Calu3 (cell line): ENCODE measurements around the gene DESI2. TPM values are rescaled to one million over a fixed set of nuclear protein-coding genes. Genes with fewer than 3 reads are reported as not detected.
A peak's percentile ranks its signal among the peaks of the same experiment; 100 is the strongest.

ENCODE experiments used
- BruUV-seq: library from RNA; stranded (reverse); fragments of 400-500 nt; replicated peaks from 2 replicates; lab custom pipeline; 2021; lab: Mats Ljungman, UMichigan
- CTCF ChIA-PET: fragments of 300-600 bp; sonication (Branson Sonifier 250); formaldehyde crosslinking; loops from one replicate; lab custom pipeline; 2022; ENCODE audit warnings: antibody characterized with exemption; lab: Charles Lee
- DNase-seq: peaks from one replicate; pipeline ENCODE4 v3.0.0; 2022
- H3K27ac Mint-ChIP-seq: one replicate; pipeline ENCODE4 v1.8.0; 2022; ENCODE audit warnings: mixed read lengths; ENCODE audit not compliant: unreplicated experiment
- H3K27me3 Mint-ChIP-seq: one replicate; pipeline ENCODE4 v1.8.0; 2022; ENCODE audit warnings: mixed read lengths; ENCODE audit not compliant: unreplicated experiment
- H3K36me3 Mint-ChIP-seq: one replicate; pipeline ENCODE4 v1.8.0; 2022; ENCODE audit warnings: mild to moderate bottlenecking, moderate library complexity, mixed read lengths; ENCODE audit not compliant: insufficient read depth, unreplicated experiment
- H3K4me1 Mint-ChIP-seq: one replicate; pipeline ENCODE4 v1.8.0; 2022; ENCODE audit warnings: mild to moderate bottlenecking, low read depth, mixed read lengths; ENCODE audit not compliant: unreplicated experiment
- H3K4me3 Mint-ChIP-seq: one replicate; pipeline ENCODE4 v1.8.0; 2022; ENCODE audit warnings: mild to moderate bottlenecking, low read depth, moderate library complexity, mixed read lengths; ENCODE audit not compliant: unreplicated experiment
- H3K9me3 Mint-ChIP-seq: one replicate; pipeline ENCODE4 v1.8.0; 2022; ENCODE audit warnings: low read depth, mixed read lengths; ENCODE audit not compliant: unreplicated experiment
- intact Hi-C: fragments of 100-400 bp; cut with micrococcal nuclease; formaldehyde crosslinking; loops from one replicate; pipeline ENCODE4 v1.10.0; 2022; ENCODE audit not compliant: unreplicated experiment
- total RNA-seq: library from RNA; stranded (reverse); gene quantifications from 2 replicates; pipeline ENCODE4 v1.2.3, GENCODE V29; 2022
- TF ChIP-seq, protein P1 (sequence below): fragments of 200-600 bp; IDR thresholded peaks from one replicate; pipeline ENCODE4 v1.8.0; 2022; ENCODE audit warnings: antibody characterized with exemption; ENCODE audit not compliant: unreplicated experiment

DESI2 gene
- total RNA-seq, 1 experiment from 2014 or later = 39.1 TPM

DNA sequence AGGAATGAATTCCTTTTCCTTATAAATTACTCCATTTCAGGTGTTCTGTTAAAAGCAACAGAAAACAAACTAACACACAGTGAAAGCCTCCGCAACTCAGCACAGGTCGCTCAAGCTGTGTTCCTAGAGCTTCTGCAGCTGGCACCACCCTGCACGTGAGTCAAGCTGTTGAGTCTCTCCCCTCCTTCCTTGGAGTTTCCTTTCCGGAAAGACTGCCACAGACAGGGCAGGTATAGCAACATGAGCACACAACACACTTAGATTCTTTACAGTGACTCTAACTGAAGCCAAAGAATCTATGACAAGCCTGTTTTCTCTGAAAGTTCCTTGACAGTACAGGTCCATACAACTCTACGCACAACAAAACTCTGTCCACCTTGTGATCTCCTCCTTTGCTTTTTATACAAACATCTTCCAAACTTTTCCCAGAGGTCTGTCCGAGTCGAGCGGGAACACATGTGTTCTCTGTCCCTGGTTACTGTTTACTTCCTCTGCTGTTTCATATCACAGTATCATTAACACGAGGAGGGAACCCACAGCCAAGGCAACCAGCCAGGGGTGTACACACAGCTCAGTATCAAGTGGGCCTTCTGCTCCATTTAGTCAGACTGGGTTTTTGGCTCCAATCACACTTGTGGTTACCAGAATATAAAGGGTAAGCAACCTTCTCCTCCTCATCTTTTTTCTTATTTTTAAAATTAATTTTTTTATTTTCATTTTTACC, 38.7 kb upstream of the DESI2 start:
- no TSS peak for BruUV-seq
- DNase-seq = peak; percentile 46
- no peaks in the 10 kb centered on the region for H3K27me3 Mint-ChIP-seq
- no peaks in the 10 kb centered on the region for H3K9me3 Mint-ChIP-seq
- intact Hi-C loops = no loop called here
- CTCF ChIA-PET = interaction anchor here (0.6 to 1.4 kb wide), 4 partner anchors 11 to 687 kb away, joined by 3 to 10 read pairs (median 6); no protein-coding TSS in a partner anchor
- H3K4me1 Mint-ChIP-seq = peaks cover 25% of the 10 kb centered on the region
- H3K27ac Mint-ChIP-seq = peak overlapping the region; percentile 46
- H3K36me3 Mint-ChIP-seq = no peaks in the 10 kb centered on the region
- H3K4me3 Mint-ChIP-seq = peak overlapping the region; percentile 5
- TF ChIP-seq, protein P1, sequence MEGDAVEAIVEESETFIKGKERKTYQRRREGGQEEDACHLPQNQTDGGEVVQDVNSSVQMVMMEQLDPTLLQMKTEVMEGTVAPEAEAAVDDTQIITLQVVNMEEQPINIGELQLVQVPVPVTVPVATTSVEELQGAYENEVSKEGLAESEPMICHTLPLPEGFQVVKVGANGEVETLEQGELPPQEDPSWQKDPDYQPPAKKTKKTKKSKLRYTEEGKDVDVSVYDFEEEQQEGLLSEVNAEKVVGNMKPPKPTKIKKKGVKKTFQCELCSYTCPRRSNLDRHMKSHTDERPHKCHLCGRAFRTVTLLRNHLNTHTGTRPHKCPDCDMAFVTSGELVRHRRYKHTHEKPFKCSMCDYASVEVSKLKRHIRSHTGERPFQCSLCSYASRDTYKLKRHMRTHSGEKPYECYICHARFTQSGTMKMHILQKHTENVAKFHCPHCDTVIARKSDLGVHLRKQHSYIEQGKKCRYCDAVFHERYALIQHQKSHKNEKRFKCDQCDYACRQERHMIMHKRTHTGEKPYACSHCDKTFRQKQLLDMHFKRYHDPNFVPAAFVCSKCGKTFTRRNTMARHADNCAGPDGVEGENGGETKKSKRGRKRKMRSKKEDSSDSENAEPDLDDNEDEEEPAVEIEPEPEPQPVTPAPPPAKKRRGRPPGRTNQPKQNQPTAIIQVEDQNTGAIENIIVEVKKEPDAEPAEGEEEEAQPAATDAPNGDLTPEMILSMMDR = no peak

DNA sequence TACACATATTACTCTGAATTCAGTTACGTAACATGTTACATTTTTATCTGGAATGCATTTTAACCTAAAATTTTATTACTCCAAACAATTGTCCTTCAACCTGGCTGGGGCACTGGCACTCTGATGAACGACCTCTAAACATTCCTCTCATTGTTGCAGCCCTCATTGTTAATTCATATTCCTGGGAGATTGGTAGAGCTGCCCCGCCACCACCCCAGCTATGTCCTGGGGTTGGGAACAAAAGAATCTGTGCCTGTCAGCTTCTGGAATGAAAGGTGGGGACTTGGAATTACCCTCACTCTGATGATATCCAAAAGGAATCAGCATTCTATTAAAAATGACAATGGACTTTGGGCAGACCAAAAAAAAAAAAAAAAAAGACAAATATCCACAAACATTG, 38.0 kb upstream of the DESI2 start:
- CTCF ChIA-PET = interaction anchor here (0.7 to 1.4 kb wide), 3 partner anchors 12 to 688 kb away, joined by 3 to 10 read pairs (median 6); no protein-coding TSS in a partner anchor
- H3K4me1 Mint-ChIP-seq = peaks cover 31% of the 10 kb centered on the region
- no TSS peak for BruUV-seq
- intact Hi-C loops = no loop called here
- no peak overlapping the region for H3K4me3 Mint-ChIP-seq
- H3K27ac Mint-ChIP-seq = no peak overlapping the region
- H3K36me3 Mint-ChIP-seq = no peaks in the 10 kb centered on the region
- TF ChIP-seq, protein P1 = no peak
- H3K9me3 Mint-ChIP-seq = no peaks in the 10 kb centered on the region
- DNase-seq = no peak
- H3K27me3 Mint-ChIP-seq = no peaks in the 10 kb centered on the region

DNA sequence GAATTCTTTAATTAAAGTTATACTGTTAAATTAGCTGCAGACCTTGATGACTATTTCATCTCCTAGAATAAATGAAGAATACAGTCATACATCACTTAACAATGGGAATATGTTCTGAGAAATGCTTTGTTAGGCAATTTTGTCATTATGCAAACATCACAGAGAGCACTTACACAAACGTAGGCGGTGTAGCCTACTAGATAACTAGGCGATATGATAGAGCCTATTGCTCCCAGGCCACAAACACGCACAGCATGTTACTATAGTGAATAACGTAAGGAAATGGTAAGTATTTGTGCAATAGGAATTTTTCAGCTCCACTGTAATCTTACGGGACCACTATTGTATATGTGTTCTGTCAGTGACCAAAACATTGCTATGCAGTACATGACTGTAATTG, 37.6 kb upstream of the DESI2 start:
- Mint-ChIP-seq H3K36me3 (no peaks in the 10 kb centered on the region), H3K4me1 (peaks cover 33% of the 10 kb centered on the region), H3K27ac (no peak overlapping the region), H3K27me3 (no peaks in the 10 kb centered on the region), H3K4me3 (no peak overlapping the region), H3K9me3 (no peaks in the 10 kb centered on the region)
- DNase-seq = no peak
- TF ChIP-seq, protein P1 = no peak
- CTCF ChIA-PET = no interaction called here
- BruUV-seq = no TSS peak
- intact Hi-C loops = no loop called here

DNA sequence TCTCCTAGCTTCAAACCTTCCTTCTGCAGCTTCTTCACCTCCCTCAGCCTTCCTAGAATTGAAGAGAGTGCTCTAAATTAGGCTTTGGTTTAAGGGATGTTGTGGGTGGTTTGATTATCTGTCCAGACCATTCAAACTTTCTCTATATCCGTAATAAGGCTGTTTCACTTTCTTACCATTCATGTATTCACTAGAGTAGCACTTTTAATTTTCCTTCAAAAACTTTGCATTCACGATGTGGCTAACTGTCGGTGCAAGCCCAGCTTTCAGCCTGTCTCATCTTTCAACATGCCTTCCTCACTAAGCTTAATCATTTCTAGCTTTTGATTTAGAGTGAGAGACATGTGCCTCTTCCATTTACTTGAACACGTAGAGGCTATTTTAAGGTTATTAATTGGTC, 26.2 kb upstream of the DESI2 start:
- CTCF ChIA-PET = interaction anchor here (0.7 kb wide), 1 partner anchor 311 kb away, joined by 6 read pairs; no protein-coding TSS in a partner anchor
- Mint-ChIP-seq H3K4me3 (no peak overlapping the region), H3K36me3 (no peaks in the 10 kb centered on the region), H3K27me3 (no peaks in the 10 kb centered on the region), H3K9me3 (no peaks in the 10 kb centered on the region), H3K27ac (no peak overlapping the region), H3K4me1 (peaks cover 11% of the 10 kb centered on the region)
- BruUV-seq = no TSS peak
- DNase-seq = no peak
- TF ChIP-seq, protein P1 = no peak
- intact Hi-C loops = no loop called here
